SK-N-SH treated with all-trans-retinoic acid at 6 μM for 48 hours (cell line): ENCODE results near the gene GLRX2.

ENCODE experiments used
- ATAC-seq: fragments of 200-7000 bp; cut with Tn5 transposase; 3 replicates; pipeline ENCODE4 v1.9.1; 2020; ENCODE audit warnings: mild to moderate bottlenecking, moderate library complexity
- ARNTL ChIP-seq: fragments of 450-650 bp; formaldehyde crosslinking; IDR thresholded peaks from 2 replicates; pipeline ENCODE4 v1.5.0; 2020; ENCODE audit warnings: low read depth, mild to moderate bottlenecking, moderate library complexity, borderline replicate concordance
- BACH2 ChIP-seq: fragments of 250-450 bp; sonication (Bioruptor Pico); IDR thresholded peaks from 2 replicates; pipeline ENCODE4 v1.9.0; 2021; ENCODE audit warnings: mild to moderate bottlenecking, borderline replicate concordance
- CSDC2 ChIP-seq: fragments of 250-450 bp; sonication (Bioruptor Pico); IDR thresholded peaks from 2 replicates; pipeline ENCODE4 v1.5.0; 2020; ENCODE audit warnings: mild to moderate bottlenecking, moderate library complexity
- GLIS3 ChIP-seq: fragments of 250-450 bp; sonication (Bioruptor Pico); IDR thresholded peaks from 2 replicates; pipeline ENCODE4 v1.5.0; 2020; ENCODE audit warnings: mild to moderate bottlenecking, moderate library complexity
- ISL1 ChIP-seq: fragments of 250-450 bp; sonication (Bioruptor Pico); IDR thresholded peaks from 2 replicates; pipeline ENCODE4 v2.1.2; 2022; ENCODE audit warnings: mild to moderate bottlenecking, moderate library complexity
- OSR1 ChIP-seq: fragments of 250-450 bp; sonication (Bioruptor Pico); IDR thresholded peaks from 2 replicates; pipeline ENCODE4 v1.8.0; 2022; ENCODE audit warnings: moderate library complexity, mild to moderate bottlenecking, inconsistent platforms
- PPARA ChIP-seq: fragments of 250-450 bp; sonication (Bioruptor Pico); IDR thresholded peaks from 2 replicates; pipeline ENCODE4 v1.5.0; 2020; ENCODE audit warnings: mild to moderate bottlenecking, borderline replicate concordance
- RARB ChIP-seq: fragments of 250-450 bp; sonication (Bioruptor Pico); IDR thresholded peaks from 2 replicates; pipeline ENCODE4 v1.8.0; 2021; ENCODE audit warnings: mild to moderate bottlenecking, moderate library complexity
- SNAI2 ChIP-seq: fragments of 250-450 bp; sonication (Bioruptor Pico); IDR thresholded peaks from 2 replicates; pipeline ENCODE4 v1.5.0; 2020; ENCODE audit warnings: mild to moderate bottlenecking, moderate library complexity
- TCF4 ChIP-seq: fragments of 250-450 bp; sonication (Bioruptor Pico); IDR thresholded peaks from 2 replicates; pipeline ENCODE4 v1.8.0; 2021; ENCODE audit warnings: mild to moderate bottlenecking, moderate library complexity, borderline replicate concordance
- TOX ChIP-seq: fragments of 250-450 bp; sonication (Bioruptor Pico); IDR thresholded peaks from 2 replicates; pipeline ENCODE4 v1.8.0; 2021; ENCODE audit warnings: mild to moderate bottlenecking, moderate library complexity, borderline replicate concordance
- ZC3H10 ChIP-seq: fragments of 250-450 bp; sonication (Bioruptor Pico); IDR thresholded peaks from 2 replicates; pipeline ENCODE4 v1.5.1; 2021; ENCODE audit warnings: mild to moderate bottlenecking, moderate library complexity
- ZFP3 ChIP-seq: fragments of 250-450 bp; sonication (Bioruptor Pico); IDR thresholded peaks from 2 replicates; pipeline ENCODE4 v1.5.0; 2020; ENCODE audit warnings: mild to moderate bottlenecking, moderate library complexity
- ZFP30 ChIP-seq: fragments of 450-650 bp; formaldehyde crosslinking; IDR thresholded peaks from 2 replicates; pipeline ENCODE4 v1.5.0; 2022; ENCODE audit warnings: mild to moderate bottlenecking, moderate library complexity
- ZNF565 ChIP-seq: fragments of 450-650 bp; formaldehyde crosslinking; conservative IDR thresholded peaks from 2 replicates; pipeline ENCODE4 v1.5.0; 2020; ENCODE audit warnings: low read depth, mild to moderate bottlenecking, moderate library complexity
- ZNF70 ChIP-seq: fragments of 450-650 bp; formaldehyde crosslinking; IDR thresholded peaks from 2 replicates; pipeline ENCODE4 v1.5.0; 2020; ENCODE audit warnings: mild to moderate bottlenecking, moderate library complexity
- ZNF8 ChIP-seq: fragments of 450-650 bp; formaldehyde crosslinking; IDR thresholded peaks from 2 replicates; pipeline ENCODE4 v1.5.0; 2020; ENCODE audit warnings: mild to moderate bottlenecking, moderate library complexity
- TF ChIP-seq, protein P1 (sequence below): fragments of 250-450 bp; sonication (Bioruptor Pico); IDR thresholded peaks from 2 replicates; pipeline ENCODE4 v1.5.0; 2020; ENCODE audit warnings: mild to moderate bottlenecking, moderate library complexity
- TF ChIP-seq, protein P2 (sequence below): fragments of 250-450 bp; sonication (Bioruptor Pico); IDR thresholded peaks from 2 replicates; pipeline ENCODE4 v1.8.0; 2021; ENCODE audit warnings: low read depth, mild to moderate bottlenecking, moderate library complexity, borderline replicate concordance
- TF ChIP-seq, protein P3 (sequence below): fragments of 250-450 bp; sonication (Bioruptor Pico); IDR thresholded peaks from 2 replicates; pipeline ENCODE4 v1.8.0; 2020; ENCODE audit warnings: mild to moderate bottlenecking, moderate library complexity, borderline replicate concordance
- TF ChIP-seq, protein P4 (sequence below): fragments of 250-450 bp; sonication (Bioruptor Pico); IDR thresholded peaks from 2 replicates; pipeline ENCODE4 v1.5.1; 2021; ENCODE audit warnings: mild to moderate bottlenecking, moderate library complexity

GLRX2 gene

DNA sequence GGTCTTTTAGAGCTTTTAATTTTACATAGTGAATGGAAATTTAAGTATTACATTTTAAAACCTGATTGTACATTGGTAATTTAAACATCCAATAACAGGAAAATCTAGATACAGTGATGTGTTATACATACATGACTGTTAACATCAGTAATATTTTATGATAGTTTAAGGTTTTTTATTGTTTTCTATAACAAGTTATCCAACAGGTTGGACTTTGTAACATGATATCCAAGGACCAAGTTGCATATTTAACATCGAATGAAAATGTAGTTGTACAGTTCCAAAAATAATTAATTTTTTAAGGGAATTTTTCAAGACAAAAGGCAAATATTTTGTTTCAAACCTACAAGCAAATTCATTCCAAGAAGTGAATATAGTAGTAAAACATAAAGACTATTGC, 14.3 kb downstream of the GLRX2 start:
- TF ChIP-seq PPARA (CRISPR knock-in tag), result no peak
- no peak for TF ChIP-seq ZFP30 (CRISPR knock-in tag)
- TF ChIP-seq, protein P1, sequence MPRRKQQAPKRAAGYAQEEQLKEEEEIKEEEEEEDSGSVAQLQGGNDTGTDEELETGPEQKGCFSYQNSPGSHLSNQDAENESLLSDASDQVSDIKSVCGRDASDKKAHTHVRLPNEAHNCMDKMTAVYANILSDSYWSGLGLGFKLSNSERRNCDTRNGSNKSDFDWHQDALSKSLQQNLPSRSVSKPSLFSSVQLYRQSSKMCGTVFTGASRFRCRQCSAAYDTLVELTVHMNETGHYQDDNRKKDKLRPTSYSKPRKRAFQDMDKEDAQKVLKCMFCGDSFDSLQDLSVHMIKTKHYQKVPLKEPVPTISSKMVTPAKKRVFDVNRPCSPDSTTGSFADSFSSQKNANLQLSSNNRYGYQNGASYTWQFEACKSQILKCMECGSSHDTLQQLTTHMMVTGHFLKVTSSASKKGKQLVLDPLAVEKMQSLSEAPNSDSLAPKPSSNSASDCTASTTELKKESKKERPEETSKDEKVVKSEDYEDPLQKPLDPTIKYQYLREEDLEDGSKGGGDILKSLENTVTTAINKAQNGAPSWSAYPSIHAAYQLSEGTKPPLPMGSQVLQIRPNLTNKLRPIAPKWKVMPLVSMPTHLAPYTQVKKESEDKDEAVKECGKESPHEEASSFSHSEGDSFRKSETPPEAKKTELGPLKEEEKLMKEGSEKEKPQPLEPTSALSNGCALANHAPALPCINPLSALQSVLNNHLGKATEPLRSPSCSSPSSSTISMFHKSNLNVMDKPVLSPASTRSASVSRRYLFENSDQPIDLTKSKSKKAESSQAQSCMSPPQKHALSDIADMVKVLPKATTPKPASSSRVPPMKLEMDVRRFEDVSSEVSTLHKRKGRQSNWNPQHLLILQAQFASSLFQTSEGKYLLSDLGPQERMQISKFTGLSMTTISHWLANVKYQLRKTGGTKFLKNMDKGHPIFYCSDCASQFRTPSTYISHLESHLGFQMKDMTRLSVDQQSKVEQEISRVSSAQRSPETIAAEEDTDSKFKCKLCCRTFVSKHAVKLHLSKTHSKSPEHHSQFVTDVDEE, result no peak
- TF ChIP-seq ZNF70 (CRISPR knock-in tag), result no peak
- TF ChIP-seq, protein P2, sequence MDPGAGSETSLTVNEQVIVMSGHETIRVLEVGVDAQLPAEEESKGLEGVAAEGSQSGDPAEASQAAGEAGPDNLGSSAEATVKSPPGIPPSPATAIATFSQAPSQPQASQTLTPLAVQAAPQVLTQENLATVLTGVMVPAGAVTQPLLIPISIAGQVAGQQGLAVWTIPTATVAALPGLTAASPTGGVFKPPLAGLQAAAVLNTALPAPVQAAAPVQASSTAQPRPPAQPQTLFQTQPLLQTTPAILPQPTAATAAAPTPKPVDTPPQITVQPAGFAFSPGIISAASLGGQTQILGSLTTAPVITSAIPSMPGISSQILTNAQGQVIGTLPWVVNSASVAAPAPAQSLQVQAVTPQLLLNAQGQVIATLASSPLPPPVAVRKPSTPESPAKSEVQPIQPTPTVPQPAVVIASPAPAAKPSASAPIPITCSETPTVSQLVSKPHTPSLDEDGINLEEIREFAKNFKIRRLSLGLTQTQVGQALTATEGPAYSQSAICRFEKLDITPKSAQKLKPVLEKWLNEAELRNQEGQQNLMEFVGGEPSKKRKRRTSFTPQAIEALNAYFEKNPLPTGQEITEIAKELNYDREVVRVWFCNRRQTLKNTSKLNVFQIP (CRISPR knock-in tag), result no peak
- TF ChIP-seq RARB (CRISPR knock-in tag), result no peak
- no peak for TF ChIP-seq CSDC2 (CRISPR knock-in tag)
- TF ChIP-seq ARNTL (CRISPR knock-in tag), result no peak
- TF ChIP-seq ZFP3, result no peak
- no peak for TF ChIP-seq BACH2
- no peak for TF ChIP-seq TOX
- TF ChIP-seq TCF4, result no peak
- TF ChIP-seq, protein P3, sequence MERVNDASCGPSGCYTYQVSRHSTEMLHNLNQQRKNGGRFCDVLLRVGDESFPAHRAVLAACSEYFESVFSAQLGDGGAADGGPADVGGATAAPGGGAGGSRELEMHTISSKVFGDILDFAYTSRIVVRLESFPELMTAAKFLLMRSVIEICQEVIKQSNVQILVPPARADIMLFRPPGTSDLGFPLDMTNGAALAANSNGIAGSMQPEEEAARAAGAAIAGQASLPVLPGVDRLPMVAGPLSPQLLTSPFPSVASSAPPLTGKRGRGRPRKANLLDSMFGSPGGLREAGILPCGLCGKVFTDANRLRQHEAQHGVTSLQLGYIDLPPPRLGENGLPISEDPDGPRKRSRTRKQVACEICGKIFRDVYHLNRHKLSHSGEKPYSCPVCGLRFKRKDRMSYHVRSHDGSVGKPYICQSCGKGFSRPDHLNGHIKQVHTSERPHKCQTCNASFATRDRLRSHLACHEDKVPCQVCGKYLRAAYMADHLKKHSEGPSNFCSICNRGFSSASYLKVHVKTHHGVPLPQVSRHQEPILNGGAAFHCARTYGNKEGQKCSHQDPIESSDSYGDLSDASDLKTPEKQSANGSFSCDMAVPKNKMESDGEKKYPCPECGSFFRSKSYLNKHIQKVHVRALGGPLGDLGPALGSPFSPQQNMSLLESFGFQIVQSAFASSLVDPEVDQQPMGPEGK (CRISPR knock-in tag), result no peak
- TF ChIP-seq OSR1 (CRISPR knock-in tag), result no peak
- TF ChIP-seq ISL1 (CRISPR knock-in tag), result no peak
- TF ChIP-seq GLIS3 (CRISPR knock-in tag), result no peak
- TF ChIP-seq, protein P4, sequence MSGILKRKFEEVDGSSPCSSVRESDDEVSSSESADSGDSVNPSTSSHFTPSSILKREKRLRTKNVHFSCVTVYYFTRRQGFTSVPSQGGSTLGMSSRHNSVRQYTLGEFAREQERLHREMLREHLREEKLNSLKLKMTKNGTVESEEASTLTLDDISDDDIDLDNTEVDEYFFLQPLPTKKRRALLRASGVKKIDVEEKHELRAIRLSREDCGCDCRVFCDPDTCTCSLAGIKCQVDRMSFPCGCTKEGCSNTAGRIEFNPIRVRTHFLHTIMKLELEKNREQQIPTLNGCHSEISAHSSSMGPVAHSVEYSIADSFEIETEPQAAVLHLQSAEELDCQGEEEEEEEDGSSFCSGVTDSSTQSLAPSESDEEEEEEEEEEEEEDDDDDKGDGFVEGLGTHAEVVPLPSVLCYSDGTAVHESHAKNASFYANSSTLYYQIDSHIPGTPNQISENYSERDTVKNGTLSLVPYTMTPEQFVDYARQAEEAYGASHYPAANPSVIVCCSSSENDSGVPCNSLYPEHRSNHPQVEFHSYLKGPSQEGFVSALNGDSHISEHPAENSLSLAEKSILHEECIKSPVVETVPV (CRISPR knock-in tag), result no peak
- TF ChIP-seq ZNF8 (CRISPR knock-in tag), result no peak
- TF ChIP-seq ZC3H10 (CRISPR knock-in tag), result no peak
- no peak for TF ChIP-seq SNAI2
- no peak for ATAC-seq

DNA sequence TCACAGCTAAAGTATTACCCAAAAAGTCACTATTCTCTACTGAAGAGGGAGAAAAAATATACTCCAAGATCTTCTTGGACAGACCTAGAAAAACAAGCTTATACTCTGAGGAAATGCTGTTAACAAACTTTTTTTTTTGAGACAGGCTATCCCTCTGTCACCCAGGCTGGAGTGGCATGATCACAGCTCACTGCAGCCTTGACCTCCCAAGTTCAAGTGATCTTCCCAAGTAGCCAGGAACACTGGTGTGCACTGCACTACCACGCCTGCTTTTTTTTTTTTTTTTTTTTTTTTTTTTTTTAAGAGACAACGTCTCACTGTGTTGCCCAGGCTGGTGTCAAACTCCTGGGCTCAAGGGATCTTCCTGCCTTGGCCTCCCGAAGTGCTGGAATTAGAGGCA, 17.3 kb downstream of the GLRX2 start:
- no peak; the same call in 2 of the 3 replicates for ATAC-seq
- TF ChIP-seq ZNF565 (CRISPR knock-in tag) (no peak), ZFP30 (CRISPR knock-in tag) (no peak), RARB (CRISPR knock-in tag) (no peak), CSDC2 (CRISPR knock-in tag) (no peak), TCF4 (no peak), ZFP3 (no peak), GLIS3 (CRISPR knock-in tag) (no peak)
- TF ChIP-seq, protein P1, result no peak
- TF ChIP-seq, protein P2 (CRISPR knock-in tag), result no peak
